HL-60 (cell line): Measurements from ENCODE around the gene ATG16L1.

Experiments used
- CTCF ChIP-seq: IDR thresholded peaks from one replicate; pipeline ENCODE4 v1.5.1; 2011; ENCODE audit warnings: low read length, control low read depth, inconsistent platforms; ENCODE audit not compliant: insufficient read depth
- GABPA ChIP-seq: IDR thresholded peaks from 2 replicates; pipeline ENCODE4 v1.6.1; 2012; ENCODE audit warnings: low read depth
- POLR2AphosphoS5 ChIP-seq: IDR thresholded peaks from 2 replicates; pipeline ENCODE4 v1.6.1; 2012; ENCODE audit warnings: low read depth
- REST ChIP-seq: IDR thresholded peaks from 2 replicates; pipeline ENCODE4 v1.6.1; 2012; ENCODE audit warnings: low read depth; ENCODE audit not compliant: insufficient replicate concordance

GRCh38 chr2:233248999-233249398, 2.5 kb upstream of the ATG16L1 start:
- TF ChIP-seq REST = peak; percentile 16
- TF ChIP-seq CTCF = no peak
- no peak for TF ChIP-seq GABPA
- TF ChIP-seq POLR2AphosphoS5 = 0 out of 2 replicates have a peak, but pooled peaks have one; percentile 36
